DMS 273 treated with DMSO at 0.1 percent for 48 hours (cell line): ENCODE results near the gene B3GNT3.
"Not testable (repeated sequence)": the region's sequence is repeated elsewhere in the genome, so short reads cannot be mapped to it uniquely, and the experiment has no call there.

Experiments
- DNase-seq: peaks from one replicate; lab custom pipeline; 2025; lab: John Stamatoyannopoulos, UW

Gene B3GNT3

GRCh38 chr19:17796838-17797423 is 2.0 kb downstream of the B3GNT3 start:
- no peak for DNase-seq

DNA sequence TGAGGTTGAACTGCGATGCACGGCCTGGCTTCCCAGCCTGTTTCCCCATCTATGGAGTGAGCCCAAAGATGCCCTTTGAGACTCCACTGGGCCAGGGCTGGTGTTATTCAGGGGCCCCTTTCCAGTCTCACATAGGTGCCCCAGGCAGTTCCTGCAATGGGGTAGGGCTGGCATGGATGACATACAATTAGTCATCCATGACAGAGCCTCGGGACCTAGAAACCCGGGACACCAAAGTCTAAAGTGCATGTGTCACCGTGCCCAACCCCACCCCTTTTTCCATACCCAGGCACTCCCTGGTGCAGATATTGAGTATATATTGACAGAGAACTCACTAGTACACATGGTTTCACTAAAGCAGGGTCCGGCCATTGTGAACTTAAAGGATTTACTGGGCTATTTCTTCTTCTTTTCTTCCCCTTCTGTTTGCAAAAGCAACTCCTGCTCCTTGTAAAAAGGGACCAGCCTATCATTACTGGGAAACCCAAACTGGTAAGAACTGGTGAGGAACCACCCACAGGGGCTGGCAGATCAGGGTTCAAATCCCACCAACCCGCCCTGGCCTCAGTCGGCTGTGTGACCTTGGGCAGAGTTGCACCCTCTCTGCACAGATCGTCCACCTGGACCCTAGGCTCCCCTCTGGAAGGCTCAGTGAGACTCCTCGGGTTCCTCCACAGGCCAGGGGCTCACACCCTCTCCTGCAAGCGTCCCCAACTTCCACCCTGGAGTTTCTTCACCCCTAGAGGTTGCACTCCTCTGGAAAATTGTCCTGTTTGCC is 2.7 kb downstream of the B3GNT3 start:
- no peak for DNase-seq

DNA sequence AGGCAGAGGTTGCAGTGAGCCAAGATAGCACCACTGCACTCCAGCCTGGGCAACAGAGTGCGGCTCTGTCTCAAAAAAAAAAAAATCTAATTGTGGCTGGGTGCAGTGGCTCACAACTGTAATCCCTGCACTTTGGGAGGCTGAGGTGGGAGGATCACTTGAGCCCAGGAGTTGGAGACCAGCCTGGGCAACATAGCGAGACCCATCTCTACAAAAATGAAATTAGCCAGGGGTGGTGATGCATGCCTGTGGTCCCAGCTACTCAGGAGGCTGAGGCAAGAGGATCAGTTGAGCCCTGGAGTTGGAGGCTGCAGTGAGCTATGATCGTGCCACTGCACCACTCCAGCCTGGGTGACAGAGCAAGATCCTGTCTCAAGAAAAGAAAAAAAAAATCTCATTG is 3.7 kb downstream of the B3GNT3 start:
- not testable (repeated sequence) for DNase-seq

DNA sequence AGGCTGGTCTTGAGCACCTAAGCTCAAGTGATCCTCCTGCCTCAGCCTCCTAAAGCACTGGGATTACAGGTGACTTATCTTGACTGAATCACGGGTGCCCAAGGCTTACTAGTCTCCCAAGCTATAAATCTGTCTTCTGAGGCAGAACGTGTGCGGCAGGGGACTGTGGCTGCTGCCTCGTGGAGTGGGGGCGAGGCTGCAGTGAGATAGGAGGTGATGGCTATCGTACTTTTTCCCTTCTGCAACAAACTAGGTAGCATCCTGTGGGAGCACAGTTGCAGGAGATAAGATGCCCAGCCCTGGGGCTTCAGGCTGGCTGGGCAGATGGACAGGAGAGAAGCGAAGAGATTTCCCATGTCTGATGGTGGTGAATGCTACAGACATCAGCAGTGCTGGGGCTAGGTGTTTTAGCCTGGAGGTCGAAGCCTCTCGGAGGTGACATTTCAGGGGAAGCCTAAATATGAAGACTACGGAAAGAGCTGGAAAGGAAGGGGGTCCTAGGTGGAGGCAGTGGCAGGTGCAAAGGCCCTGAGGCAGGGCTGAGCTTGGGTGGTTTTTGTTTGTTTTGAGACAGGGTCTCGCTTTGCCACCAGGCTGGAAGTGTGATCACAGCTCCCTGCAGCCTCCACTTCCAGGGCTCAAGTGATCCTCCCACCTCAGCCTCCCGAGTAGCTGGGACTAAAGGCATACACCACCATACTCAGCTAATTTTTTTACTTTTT is 7.4 kb downstream of the B3GNT3 start:
- no peak for DNase-seq

DNA sequence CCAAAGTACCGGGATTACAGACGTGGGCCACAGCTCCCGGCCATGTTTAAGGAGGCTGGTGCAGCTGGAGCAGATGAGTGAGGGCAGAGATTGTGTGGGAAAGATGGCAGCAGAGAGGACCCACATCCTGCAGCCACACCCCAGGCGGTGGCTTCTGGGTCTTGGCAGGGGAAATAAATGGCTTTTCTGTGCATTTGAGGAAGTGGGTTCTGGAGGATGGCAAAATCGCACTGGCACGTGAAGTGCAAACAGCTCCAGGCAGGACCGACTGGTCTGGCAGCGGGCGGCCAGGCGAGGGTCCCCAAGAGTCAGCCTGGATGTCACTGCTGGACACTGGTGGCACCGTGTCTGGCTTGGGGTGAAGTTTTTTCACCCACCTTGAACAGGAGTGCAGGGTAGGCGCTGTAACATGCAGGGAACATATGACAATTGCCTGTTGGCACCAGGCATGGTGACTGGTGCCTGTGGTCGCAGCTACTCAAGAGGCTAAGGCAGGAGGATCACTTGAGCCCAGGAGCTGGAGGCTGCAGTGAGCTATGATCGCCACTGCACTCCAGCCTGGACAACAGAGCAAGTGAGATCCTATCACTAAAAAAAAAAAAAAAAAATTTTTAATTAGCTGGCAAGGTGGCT is 8.4 kb downstream of the B3GNT3 start:
- no peak for DNase-seq

DNA sequence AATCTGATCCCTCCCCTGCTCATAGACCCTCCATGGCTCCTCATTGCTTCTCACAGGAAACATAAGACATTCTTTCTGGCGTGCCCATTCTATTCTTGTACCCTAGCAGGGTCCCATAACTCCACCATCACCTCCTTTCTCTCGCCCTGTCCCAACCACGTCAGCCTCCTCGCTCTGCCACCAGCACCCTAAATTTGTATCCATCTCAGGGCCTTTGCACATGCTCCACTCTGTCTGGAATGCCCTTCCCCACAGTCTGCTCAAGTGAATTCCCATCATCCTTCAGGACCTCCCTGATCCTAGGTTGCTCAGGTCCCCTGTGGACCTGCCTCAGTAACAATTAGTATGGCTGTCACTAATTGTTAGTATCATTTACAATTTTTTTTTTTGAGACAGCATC is 10.5 kb downstream of the B3GNT3 start:
- DNase-seq = no peak

- DNase-seq = no peak
These were observed 12.0 kb downstream of the B3GNT3 start for GRCh38 chr19:17806945-17807344.

GRCh38 chr19:17807731-17808316 is 12.9 kb downstream of the B3GNT3 start:
- no peak for DNase-seq

DNA sequence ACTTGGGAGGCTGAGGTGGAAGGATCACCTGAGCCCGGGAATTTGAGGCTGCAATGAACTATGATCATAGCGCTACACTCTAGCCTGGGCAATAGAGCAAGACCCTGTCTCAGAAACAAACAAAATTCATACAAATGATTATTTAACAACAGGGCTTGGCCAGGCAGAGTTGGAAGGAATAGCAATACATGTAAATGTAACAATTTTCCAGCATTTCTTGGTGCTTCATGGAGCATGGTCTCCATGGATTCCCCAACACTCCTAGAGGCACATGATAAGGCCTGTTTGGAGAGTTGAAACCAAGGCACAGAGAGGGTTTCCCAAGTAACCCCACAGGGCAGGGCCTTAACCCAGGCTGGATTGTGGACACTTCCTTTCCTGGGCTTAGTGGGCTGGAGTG is 16.2 kb downstream of the B3GNT3 start:
- DNase-seq = no peak

- DNase-seq = no peak
These were observed 16.7 kb downstream of the B3GNT3 start for GRCh38 chr19:17811681-17812080.

DNA sequence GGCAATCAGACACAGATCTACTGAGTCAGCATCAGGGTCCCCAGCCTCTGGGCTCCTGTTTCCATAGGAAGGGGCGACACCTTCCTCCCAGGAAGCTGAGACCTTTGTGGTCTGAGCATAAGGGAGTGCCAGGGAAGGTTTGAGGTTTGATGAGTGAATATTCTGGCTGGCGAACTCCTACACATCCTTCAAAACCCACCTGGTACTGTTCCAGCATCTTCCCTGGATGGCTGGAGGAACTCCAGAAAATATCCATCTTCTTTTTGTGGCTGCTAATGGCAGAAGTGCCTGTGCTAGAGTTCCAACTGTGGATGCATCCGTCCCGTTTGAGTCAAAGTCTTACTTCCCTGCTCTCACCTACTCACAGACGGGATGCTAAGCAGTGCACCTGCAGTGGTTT is 17.2 kb downstream of the B3GNT3 start:
- DNase-seq = no peak

GRCh38 chr19:17817668-17818363 is 22.9 kb downstream of the B3GNT3 start:
- DNase-seq = no peak

DNA sequence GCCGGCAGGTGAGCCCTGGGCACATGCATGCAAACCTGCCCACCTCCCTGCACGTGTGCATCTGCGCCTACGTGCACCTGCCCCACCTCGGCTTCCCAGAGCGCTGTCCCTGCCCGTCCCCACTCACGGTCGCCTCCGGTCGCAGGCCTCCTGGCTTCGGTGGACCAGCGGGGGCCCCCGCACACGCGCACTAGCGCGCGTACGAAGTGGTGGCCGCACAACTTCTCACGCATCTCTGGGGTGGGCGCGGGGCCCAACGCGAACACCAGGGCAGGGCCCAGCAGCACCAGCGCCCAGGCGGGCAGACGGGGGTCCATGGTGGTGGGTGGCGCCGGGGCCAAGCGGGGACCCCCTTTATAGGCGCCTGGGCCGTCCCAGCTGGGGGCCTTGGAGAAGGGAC is 26.3 kb downstream of the B3GNT3 start, which contains the start of gene INSL3:
TSS of gene INSL3 (minus strand) at position 330 of the 400 bp plus-strand sequence. CDS start at position 317, 13 bp downstream.
- DNase-seq = no peak

- no peak for DNase-seq
These were observed 29.4 kb downstream of the B3GNT3 start for GRCh38 chr19:17824339-17824738.

GRCh38 chr19:17826508-17827056 is 31.6 kb downstream of the B3GNT3 start:
- no peak for DNase-seq

DNA sequence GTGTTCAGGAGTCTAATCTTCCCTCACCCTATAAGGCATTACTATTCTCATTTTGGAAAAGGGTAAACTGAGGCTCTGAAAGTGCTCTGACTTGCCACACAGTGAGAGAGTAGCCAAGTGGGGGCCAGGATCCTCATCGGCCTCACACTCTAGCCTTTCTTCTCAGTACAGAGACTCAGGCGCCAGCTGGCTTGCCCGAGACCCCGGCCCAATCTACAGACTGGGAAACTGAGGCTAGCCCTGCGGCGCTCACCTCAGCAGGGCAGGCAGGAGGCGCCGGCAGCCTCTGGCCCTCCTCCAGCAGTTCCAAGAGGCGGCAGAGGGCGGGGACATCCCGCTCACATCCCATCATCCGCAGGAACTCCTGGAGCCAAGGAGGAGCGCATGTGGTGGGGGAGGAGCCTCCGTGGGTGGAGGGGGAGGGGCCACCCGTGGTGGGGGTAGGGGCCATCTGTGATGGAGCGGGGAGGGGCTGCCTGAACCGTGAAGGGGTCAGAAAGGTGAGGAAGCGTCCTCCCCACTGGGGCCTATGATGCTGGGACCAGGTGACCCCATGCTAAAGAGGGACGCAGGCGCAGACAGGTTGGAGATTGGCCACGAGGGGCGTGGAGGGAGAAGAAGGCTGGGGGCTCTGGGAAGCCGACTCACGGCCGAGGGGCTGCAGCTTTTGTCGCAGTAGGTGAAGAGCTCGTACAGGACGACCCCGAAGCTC is 35.1 kb downstream of the B3GNT3 start:
- peak; percentile 66 for DNase-seq

DNA sequence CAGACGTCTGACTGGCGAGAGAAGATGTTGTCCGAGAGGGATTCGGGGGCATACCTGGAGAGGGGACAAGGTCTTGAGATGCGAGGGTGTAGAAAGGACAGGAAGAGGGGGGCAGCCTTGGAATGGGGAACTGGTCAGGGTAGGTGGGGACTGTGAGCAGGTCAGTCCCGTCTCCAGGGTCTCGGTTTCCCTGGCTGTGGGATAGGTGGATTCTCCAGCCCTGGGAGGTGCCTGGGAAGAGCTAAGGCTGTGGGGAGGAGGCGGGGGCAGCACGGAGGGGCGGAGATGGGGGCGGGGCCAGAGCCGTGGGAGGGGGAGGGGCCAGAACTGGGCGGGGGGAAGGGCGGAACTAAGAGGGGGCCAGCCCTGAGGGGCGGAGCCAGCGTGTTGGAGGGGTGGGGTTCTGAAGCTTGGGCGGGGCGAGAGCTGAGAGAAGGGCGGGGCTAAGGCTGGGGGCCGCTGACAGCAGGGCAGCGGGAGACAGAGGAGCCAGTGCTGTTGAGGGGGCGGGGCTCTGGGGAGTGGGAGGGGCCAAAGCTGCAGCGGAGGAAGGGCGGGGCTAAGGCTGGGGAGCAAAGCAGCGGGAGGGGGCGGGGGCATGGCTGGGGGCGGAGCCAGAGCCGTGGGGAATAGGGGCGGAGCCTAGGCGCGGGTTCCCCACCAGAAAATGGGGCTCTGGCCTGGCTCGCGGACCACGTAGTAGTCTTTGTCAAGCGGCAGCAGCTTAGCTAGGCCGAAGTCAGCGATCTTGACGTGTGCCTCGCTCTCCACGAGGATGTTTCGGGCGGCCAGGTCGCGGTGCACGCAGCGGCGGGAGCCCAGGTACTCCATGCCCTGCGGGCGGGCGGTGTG is 35.9 kb downstream of the B3GNT3 start:
- DNase-seq = peak; percentile 71

GRCh38 chr19:17831419-17831888 is 36.5 kb downstream of the B3GNT3 start:
- no peak for DNase-seq

DNA sequence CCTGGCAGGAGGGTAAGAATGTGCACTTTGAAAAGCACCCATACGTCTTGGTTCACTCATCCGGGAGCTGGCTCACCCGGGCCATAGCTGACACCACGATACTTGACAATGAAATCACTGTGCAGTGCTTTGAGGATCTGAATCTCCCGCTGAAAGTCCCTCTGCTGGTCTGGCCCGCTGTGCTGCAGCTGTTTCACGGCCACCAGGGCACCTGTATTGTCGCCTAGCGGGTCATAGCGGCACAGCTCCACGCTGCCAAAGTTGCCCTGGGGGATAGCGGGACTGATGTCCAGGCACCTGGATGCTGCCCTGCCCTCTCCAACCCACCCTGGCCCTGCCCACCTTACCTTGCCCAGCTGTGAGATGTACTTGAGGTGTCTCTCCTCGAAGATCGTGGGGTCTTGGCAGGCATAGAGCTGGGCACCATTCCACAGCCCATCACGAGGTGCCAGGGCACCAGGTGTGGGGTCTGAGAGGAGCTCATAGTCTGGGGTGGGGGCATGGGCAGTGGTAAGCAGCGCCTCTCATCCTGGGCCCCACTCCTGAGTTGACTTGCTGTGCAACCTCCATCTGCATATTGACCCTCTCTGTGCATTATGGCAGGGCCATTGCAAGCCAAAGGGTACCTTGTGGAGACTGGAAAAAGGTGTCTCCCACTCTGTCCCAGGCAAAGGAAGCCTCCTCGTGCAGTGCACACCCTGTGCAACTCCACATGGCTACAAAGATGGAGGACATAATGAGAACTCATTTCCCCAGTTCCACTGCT is 37.7 kb downstream of the B3GNT3 start:
- DNase-seq = no peak
